Gastroesophageal sphincter (tissue), 4 donors: ENCODE measurements around the gene ATP4B. TPM values are rescaled to one million over a fixed set of nuclear protein-coding genes. Genes with fewer than 3 reads are reported as not detected.

Source experiments
- ATAC-seq: fragments of 150-250 bp; one replicate; pipeline ENCODE4 v1.9.1; 2016; ENCODE audit warnings: mild to moderate bottlenecking, moderate library complexity
- H3K27ac ChIP-seq, 4 donors: fragments of 200-600 bp; sonication (generic) in 3 of 4; 1 replicate in 3 of 4; 2 replicates in 1 of 4; pipeline ENCODE4 v1.5.1; 2016 to 2019
- H3K27me3 ChIP-seq: fragments of 200-600 bp; sonication (generic); one replicate; pipeline ENCODE4 v1.5.1; 2019
- H3K36me3 ChIP-seq, 2 donors: fragments of 200-600 bp; sonication (generic); one replicate each; pipeline ENCODE4 v1.5.1; 2019; ENCODE audit warnings: control low read depth in 1 of 2
- H3K4me1 ChIP-seq, 3 donors: fragments of 200-600 bp; sonication (generic); 1 replicate in 2 of 3; 2 replicates in 1 of 3; pipeline ENCODE4 v1.5.1; 2016 to 2019; ENCODE audit warnings: control low read depth in 2 of 3
- H3K4me3 ChIP-seq, 2 donors: fragments of 200-600 bp; sonication (generic); one replicate each; pipeline ENCODE4 v1.5.1; 2019; ENCODE audit warnings: mild to moderate bottlenecking in 1 of 2, moderate library complexity in 1 of 2
- H3K9me3 ChIP-seq, 3 donors: fragments of 200-600 bp; sonication (generic); one replicate each; pipeline ENCODE4 v1.5.1; 2017 to 2019; ENCODE audit warnings: control low read depth in 2 of 3
- CTCF ChIP-seq, 4 experiments: fragments of 200-600 bp in 2 of 4; fragments of 450-650 bp in 2 of 4; sonication (generic) in 1 of 4; IDR thresholded peaks; one replicate each; pipeline ENCODE4 v1.5.1; 2017 to 2019; ENCODE audit warnings: antibody characterized with exemption in 4 of 4, mild to moderate bottlenecking in 2 of 4, moderate library complexity in 2 of 4
- EP300 ChIP-seq: sonication (generic); formaldehyde crosslinking; IDR thresholded peaks from one replicate; pipeline ENCODE4 v1.6.1; 2017; ENCODE audit warnings: antibody characterized with exemption, mild to moderate bottlenecking
- POLR2A ChIP-seq, 2 donors: fragments of 450-650 bp; IDR thresholded peaks; one replicate each; pipeline ENCODE4 v1.6.1; 2017; ENCODE audit warnings: antibody characterized with exemption in 2 of 2, mild to moderate bottlenecking in 2 of 2, moderate library complexity in 1 of 2
- POLR2AphosphoS5 ChIP-seq: sonication (generic); formaldehyde crosslinking; IDR thresholded peaks from one replicate; pipeline ENCODE4 v1.6.1; 2017; ENCODE audit warnings: antibody characterized with exemption
- WGBS, 2 donors: methylation state at CpG; one replicate each; pipeline ENCODE4 v1.1.5; 2018; ENCODE audit warnings: low coverage in 1 of 2; 5-methylcytosine and 5-hydroxymethylcytosine counted together
- total RNA-seq, 4 donors: library from RNA; depleted of rRNA; stranded (reverse); fragments of >200 nt; gene quantifications; one replicate each; pipeline ENCODE4 v1.1.0, GENCODE V29; 2016

Gene ATP4B
- total RNA-seq, 4 donors from 2014 or later, result not detected

- H3K4me1 ChIP-seq, result no peaks in the 10 kb centered on the region
- 86% methylated on average over 10 of the region's 10 CpGs; no CpG with 5 or more reads in 1 of the 2 donors for WGBS, 2 donors
- TF ChIP-seq EP300 (no peak), POLR2AphosphoS5 (no peak), CTCF (IDR thresholded peaks at IDR 0.05) (no peak), POLR2A (IDR thresholded peaks at IDR 0.05) (no peak)
- no peaks in the 10 kb centered on the region for H3K27me3 ChIP-seq
- H3K4me3 ChIP-seq, result no peak overlapping the region
- no peaks in the 10 kb centered on the region for H3K9me3 ChIP-seq
- ATAC-seq, result no peak
- no peak overlapping the region for H3K27ac ChIP-seq
- H3K36me3 ChIP-seq, result peaks cover 0 to 64% of the 10 kb centered on the region in 2 donors
Measured at GRCh38 chr13:113612607-113613006, 45.4 kb downstream of the ATP4B start.

- ATAC-seq, result no peak
- Histone ChIP-seq H3K36me3 (peaks cover 0 to 61% of the 10 kb centered on the region in 2 donors), H3K4me3 (no peak overlapping the region), H3K4me1 (no peaks in the 10 kb centered on the region), H3K9me3 (no peaks in the 10 kb centered on the region), H3K27ac (no peak overlapping the region), H3K27me3 (no peaks in the 10 kb centered on the region)
- TF ChIP-seq EP300 (no peak), POLR2AphosphoS5 (no peak), CTCF (IDR thresholded peaks at IDR 0.05) (no peak), POLR2A (IDR thresholded peaks at IDR 0.05) (no peak)
- 93% methylated on average over 3 of the region's 5 CpGs; no CpG with 5 or more reads in 1 of the 2 donors for WGBS, 2 donors
Measured at GRCh38 chr13:113611996-113612395, 46.0 kb downstream of the ATP4B start.

DNA sequence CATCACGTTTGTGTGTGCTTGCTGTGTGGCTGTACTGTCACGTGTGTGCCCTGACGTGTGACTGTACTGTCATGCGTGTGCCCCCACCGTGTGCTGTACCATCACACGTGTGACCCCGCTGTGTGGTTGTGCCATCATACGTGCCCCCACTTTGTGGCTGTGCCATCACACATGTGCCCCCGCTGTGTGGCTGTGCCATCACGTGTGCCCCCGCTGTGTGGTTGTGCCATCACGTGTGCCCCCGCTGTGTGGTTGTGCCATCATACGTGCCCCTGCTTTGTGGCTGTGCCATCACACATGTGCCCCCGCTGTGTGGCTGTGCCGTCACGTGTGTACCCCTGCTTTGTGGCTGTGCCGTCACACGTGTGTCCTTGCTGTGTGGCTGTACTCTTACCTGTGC, 47.7 kb downstream of the ATP4B start:
- H3K27me3 ChIP-seq, result no peaks in the 10 kb centered on the region

DNA sequence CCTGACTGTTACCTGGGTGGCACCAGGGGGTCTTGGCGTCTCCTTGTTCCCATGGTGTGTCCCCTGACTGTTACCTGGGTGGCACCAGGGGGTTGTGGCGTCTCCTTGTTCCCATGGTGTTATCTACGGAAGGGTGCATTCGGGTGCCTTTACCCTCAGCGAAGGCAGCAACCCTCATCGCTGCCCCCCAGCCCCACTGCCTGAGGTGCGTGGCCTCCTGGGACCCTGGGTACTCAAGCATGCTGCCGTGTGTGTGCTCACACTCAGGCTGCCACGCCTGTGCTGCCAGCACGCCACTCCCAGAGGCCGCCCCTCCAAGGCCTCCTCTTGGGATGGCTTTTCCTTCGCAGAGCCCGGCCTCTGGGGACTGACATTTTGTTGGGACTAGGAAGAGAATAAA, 48.4 kb downstream of the ATP4B start:
- TF ChIP-seq EP300, result no peak
- TF ChIP-seq POLR2A (IDR thresholded peaks at IDR 0.05), result no peak
- TF ChIP-seq POLR2AphosphoS5, result no peak
- TF ChIP-seq CTCF (IDR thresholded peaks at IDR 0.05), result no peak
- ATAC-seq, result no peak
- Histone ChIP-seq H3K9me3 (no peaks in the 10 kb centered on the region), H3K27ac (no peak overlapping the region), H3K4me1 (no peaks in the 10 kb centered on the region), H3K36me3 (peaks cover 0 to 67% of the 10 kb centered on the region in 2 donors), H3K27me3 (no peaks in the 10 kb centered on the region), H3K4me3 (no peak overlapping the region)
- WGBS, 2 donors, result no CpG with 5 or more reads among the region's 13 CpGs

More for the DNA sequence above, 47.7 kb downstream of the ATP4B start:
- Histone ChIP-seq H3K4me1 (no peaks in the 10 kb centered on the region), H3K36me3 (peaks cover 0 to 73% of the 10 kb centered on the region in 2 donors), H3K9me3 (no peaks in the 10 kb centered on the region), H3K27ac (no peak overlapping the region), H3K4me3 (no peak overlapping the region)
- ATAC-seq, result no peak
- 86 to 92% methylated on average over 8 to 9 of the region's 19 CpGs for WGBS, 2 donors
- TF ChIP-seq EP300 (no peak), POLR2AphosphoS5 (no peak), CTCF (IDR thresholded peaks at IDR 0.05) (no peak), POLR2A (IDR thresholded peaks at IDR 0.05) (no peak)

DNA sequence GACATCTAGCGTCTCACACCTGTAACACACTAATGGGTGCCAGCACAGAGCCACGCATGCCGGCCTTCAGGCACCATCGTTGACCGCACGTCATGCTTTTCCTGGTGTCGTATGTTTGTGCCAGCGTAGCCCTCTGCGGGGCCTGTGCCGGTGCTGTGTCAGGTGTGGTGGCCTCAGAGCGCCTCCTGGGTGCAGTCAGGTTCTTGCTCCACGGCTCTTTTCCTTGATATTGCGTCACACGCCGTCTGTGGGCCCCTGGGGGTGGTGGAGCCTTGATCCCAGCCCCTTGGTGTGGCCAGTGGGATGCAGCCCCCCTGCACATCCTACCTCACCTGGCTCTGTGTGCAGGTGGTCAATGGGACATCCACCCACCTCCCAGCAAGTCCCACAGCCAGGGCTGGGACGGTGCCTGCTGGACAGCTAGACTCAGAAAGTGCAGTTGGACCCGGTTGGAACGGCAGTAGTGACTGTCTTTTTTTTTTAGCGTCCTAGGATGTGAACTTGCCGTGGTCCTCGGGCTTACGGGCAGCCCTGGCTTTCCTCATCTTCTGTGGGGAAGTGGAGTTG, 48.9 kb downstream of the ATP4B start:
- no peak for ATAC-seq

More for the DNA sequence above, 48.9 kb downstream of the ATP4B start:
- H3K36me3 ChIP-seq, result peaks cover 0 to 67% of the 10 kb centered on the region in 2 donors
- no peak overlapping the region for H3K27ac ChIP-seq
- 100% methylated on average over 11 of the region's 22 CpGs; no CpG with 5 or more reads in 1 of the 2 donors for WGBS, 2 donors
- no peaks in the 10 kb centered on the region for H3K27me3 ChIP-seq
- no peaks in the 10 kb centered on the region for H3K4me1 ChIP-seq
- TF ChIP-seq EP300, result no peak
- TF ChIP-seq POLR2A (IDR thresholded peaks at IDR 0.05), result no peak
- no peak for TF ChIP-seq POLR2AphosphoS5
- no peak for TF ChIP-seq CTCF (IDR thresholded peaks at IDR 0.05)
- no peak overlapping the region for H3K4me3 ChIP-seq
- H3K9me3 ChIP-seq, result no peaks in the 10 kb centered on the region
